Upper lobe of left lung (tissue), 4 donors: Measurements from ENCODE around the gene PDXDC1.
"Not testable (repeated sequence)": the region's sequence is repeated elsewhere in the genome, so short reads cannot be mapped to it uniquely, and the experiment has no call there.

Experiments
- POLR2A ChIP-seq, 4 donors: fragments of 450-650 bp; IDR thresholded peaks; one replicate each; pipeline ENCODE4 v1.5.1; 2016 to 2017; ENCODE audit warnings: antibody characterized with exemption in 4 of 4, mild to moderate bottlenecking in 2 of 4
- POLR2AphosphoS5 ChIP-seq, 2 donors: sonication (generic); formaldehyde crosslinking; IDR thresholded peaks; one replicate each; pipeline ENCODE4 v1.5.1; 2017; ENCODE audit warnings: antibody characterized with exemption in 2 of 2
- TF ChIP-seq, protein P1 (sequence below), 6 experiments: fragments of 450-650 bp in 4 of 6; fragments of 200-600 bp in 2 of 6; sonication (generic) in 2 of 6; IDR thresholded peaks; one replicate each; pipeline ENCODE4 v1.5.1; 2016 to 2019; ENCODE audit warnings: antibody characterized with exemption in 6 of 6

DNA sequence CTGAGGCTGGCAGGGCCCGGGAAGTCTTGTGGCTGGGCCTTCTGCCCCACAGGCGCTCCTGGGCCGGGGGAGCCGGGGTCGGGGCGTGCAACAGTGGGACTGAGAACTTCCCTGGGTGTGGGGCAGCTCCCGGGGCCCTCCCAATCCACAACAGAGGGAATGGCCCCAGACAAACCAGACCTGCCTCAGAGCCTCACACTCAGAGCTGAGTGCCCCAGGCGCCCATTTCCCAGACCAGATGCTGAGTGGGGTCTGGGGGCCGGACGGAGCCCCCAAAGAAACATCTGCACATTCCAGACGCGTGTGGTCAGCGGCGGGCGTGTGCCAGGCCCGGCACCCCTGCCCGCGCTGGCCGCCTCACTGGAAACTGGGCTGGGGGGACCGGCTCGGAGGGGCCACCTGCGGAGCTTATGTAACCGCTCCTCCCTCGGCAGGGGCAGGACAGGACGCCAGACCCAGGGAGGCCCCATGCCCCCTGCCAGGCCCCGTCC lies 168.8 kb downstream of the PDXDC1 start:
- TF ChIP-seq, protein P1, sequence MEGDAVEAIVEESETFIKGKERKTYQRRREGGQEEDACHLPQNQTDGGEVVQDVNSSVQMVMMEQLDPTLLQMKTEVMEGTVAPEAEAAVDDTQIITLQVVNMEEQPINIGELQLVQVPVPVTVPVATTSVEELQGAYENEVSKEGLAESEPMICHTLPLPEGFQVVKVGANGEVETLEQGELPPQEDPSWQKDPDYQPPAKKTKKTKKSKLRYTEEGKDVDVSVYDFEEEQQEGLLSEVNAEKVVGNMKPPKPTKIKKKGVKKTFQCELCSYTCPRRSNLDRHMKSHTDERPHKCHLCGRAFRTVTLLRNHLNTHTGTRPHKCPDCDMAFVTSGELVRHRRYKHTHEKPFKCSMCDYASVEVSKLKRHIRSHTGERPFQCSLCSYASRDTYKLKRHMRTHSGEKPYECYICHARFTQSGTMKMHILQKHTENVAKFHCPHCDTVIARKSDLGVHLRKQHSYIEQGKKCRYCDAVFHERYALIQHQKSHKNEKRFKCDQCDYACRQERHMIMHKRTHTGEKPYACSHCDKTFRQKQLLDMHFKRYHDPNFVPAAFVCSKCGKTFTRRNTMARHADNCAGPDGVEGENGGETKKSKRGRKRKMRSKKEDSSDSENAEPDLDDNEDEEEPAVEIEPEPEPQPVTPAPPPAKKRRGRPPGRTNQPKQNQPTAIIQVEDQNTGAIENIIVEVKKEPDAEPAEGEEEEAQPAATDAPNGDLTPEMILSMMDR (IDR thresholded peaks at IDR 0.05) = not testable (repeated sequence)
- TF ChIP-seq POLR2A, POLR2AphosphoS5 (IDR thresholded peaks at IDR 0.05): not testable (repeated sequence)
